Stomach (tissue), 4 donors: Measurements from ENCODE around the gene C16orf78.
"Not testable (repeated sequence)": the region's sequence is repeated elsewhere in the genome, so short reads cannot be mapped to it uniquely, and the experiment has no call there.

Experiments used
- EP300 ChIP-seq: sonication (generic); formaldehyde crosslinking; IDR thresholded peaks from one replicate; pipeline ENCODE4 v1.6.1; 2017; ENCODE audit warnings: antibody characterized with exemption
- POLR2AphosphoS5 ChIP-seq, 3 donors: sonication (generic); formaldehyde crosslinking; IDR thresholded peaks; one replicate each; pipeline ENCODE4 v1.6.1; 2016; ENCODE audit warnings: antibody characterized with exemption in 3 of 3

GRCh38 chr16:49361731-49362130 is 11.9 kb upstream of the C16orf78 start:
- TF ChIP-seq POLR2AphosphoS5 (IDR thresholded peaks at IDR 0.05); EP300: not testable (repeated sequence)
